GM12878 (cell line): ENCODE results near the gene GABRB1. TPM values are rescaled to one million over a fixed set of nuclear protein-coding genes. Genes with fewer than 3 reads are reported as not detected.

Experiments used
- ATAC-seq: fragments of 200-7000 bp; cut with Tn5 transposase; 3 replicates; pipeline ENCODE4 v1.9.1; 2020; ENCODE audit warnings: mild to moderate bottlenecking, moderate library complexity
- BruUV-seq: library from RNA; stranded (reverse); fragments of 400-500 nt; replicated peaks from 2 replicates; lab custom pipeline; 2021; lab: Mats Ljungman, UMichigan
- CTCF ChIA-PET: fragments of 300-600 bp; sonication (Branson Sonifier 250); formaldehyde crosslinking; extraction: SDS; loops from one replicate; lab custom pipeline; 2021; ENCODE audit warnings: inconsistent platforms; lab: Yijun Ruan, JAX
- POLR2A ChIA-PET: fragments of 350-600 bp; formaldehyde crosslinking; extraction: SDS; loops from one replicate; lab custom pipeline; 2021; ENCODE audit warnings: inconsistent platforms; lab: Charles Lee
- RAD21 ChIA-PET: fragments of 300-600 bp; sonication (Branson Sonifier 250); formaldehyde crosslinking; loops from one replicate; lab custom pipeline; 2023; ENCODE audit warnings: antibody characterized with exemption; ENCODE audit not compliant: unreplicated experiment; lab: Charles Lee
- SMC1A ChIA-PET: fragments of 300-600 bp; sonication (Branson Sonifier 250); formaldehyde crosslinking; loops from one replicate; lab custom pipeline; 2023; ENCODE audit not compliant: unreplicated experiment, uncharacterized antibody; lab: Charles Lee
- DNase-seq: peaks from one replicate; pipeline ENCODE4 v3.0.0-alpha.2; 2011; ENCODE audit warnings: low read depth, low spot score
- FAIRE-seq: peaks from 3 replicates; lab custom pipeline; 2011; peaks lifted over from hg19 to GRCh38; lab: Jason Lieb, UNC
- H2AFZ ChIP-seq: 2 replicates; pipeline ENCODE4 v1.6.0; 2011; ENCODE audit warnings: low read depth, low read length, control low read depth; ENCODE audit not compliant: control insufficient read depth
- H3K27ac ChIP-seq: 2 replicates; pipeline ENCODE4 v1.5.1; 2011; ENCODE audit warnings: control low read depth; ENCODE audit not compliant: control insufficient read depth, insufficient read depth
- H3K27me3 ChIP-seq, 2 experiments: replicated peaks in 1 of 2; 2 replicates each; pipeline versions ENCODE4 v1.6.0 to v1.6.1; 2011; ENCODE audit warnings: low read length in 1 of 2; ENCODE audit not compliant: control insufficient read depth in 2 of 2, insufficient read depth in 2 of 2
- H3K36me3 ChIP-seq, 2 experiments: 2 replicates each; pipeline ENCODE4 v1.5.1; 2011; ENCODE audit warnings: low read length in 1 of 2; ENCODE audit not compliant: control insufficient read depth in 2 of 2, insufficient read depth in 2 of 2
- H3K4me1 ChIP-seq: 2 replicates; pipeline ENCODE4 v1.6.1; 2011; ENCODE audit warnings: mild to moderate bottlenecking, low read length, moderate library complexity, mixed read lengths; ENCODE audit not compliant: control insufficient read depth, insufficient read depth
- H3K4me2 ChIP-seq: 2 replicates; pipeline ENCODE4 v1.6.0; 2011; ENCODE audit warnings: control low read depth; ENCODE audit not compliant: control insufficient read depth, insufficient read depth
- H3K4me3 ChIP-seq: fragments of 200-600 bp; sonication (generic); 2 replicates; pipeline ENCODE4 v1.5.1; 2016
- H3K79me2 ChIP-seq: 2 replicates; pipeline ENCODE4 v1.6.0; 2011; ENCODE audit warnings: low read length; ENCODE audit not compliant: control insufficient read depth, insufficient read depth
- H3K9ac ChIP-seq: 2 replicates; pipeline ENCODE4 v1.8.0; 2011; ENCODE audit warnings: low read length, control low read depth, mixed read lengths; ENCODE audit not compliant: control insufficient read depth, insufficient read depth
- H3K9me3 ChIP-seq: replicated peaks from 3 replicates; pipeline ENCODE4 v1.5.1; 2011; ENCODE audit warnings: mild to moderate bottlenecking, low read length; ENCODE audit not compliant: control insufficient read depth, insufficient read depth
- H4K20me1 ChIP-seq: 2 replicates; pipeline ENCODE4 v1.6.0; 2011; ENCODE audit not compliant: control insufficient read depth, insufficient read depth
- CHD2 ChIP-seq: IDR thresholded peaks from 2 replicates; pipeline ENCODE4 v1.6.1; 2011; ENCODE audit warnings: low read depth, low read length, improper control_type of control experiment, borderline replicate concordance
- CREB1 ChIP-seq: IDR thresholded peaks from 2 replicates; pipeline ENCODE4 v1.6.1; 2012; ENCODE audit warnings: low read depth, mild to moderate bottlenecking, inconsistent platforms
- CTCF ChIP-seq, 3 experiments: IDR thresholded peaks in 2 of 3; conservative IDR thresholded peaks in 1 of 3; 2 replicates each; pipeline ENCODE4 v1.5.1; 2011; ENCODE audit warnings: low read depth in 3 of 3, low read length in 3 of 3, mild to moderate bottlenecking in 3 of 3, control low read depth in 2 of 3, moderate library complexity in 2 of 3, inconsistent platforms in 1 of 3, mixed read lengths in 1 of 3; ENCODE audit not compliant: control insufficient read depth in 2 of 3, insufficient read depth in 1 of 3; ENCODE audit errors: extremely low read depth in 1 of 3
- ELK1 ChIP-seq: IDR thresholded peaks from 2 replicates; pipeline ENCODE4 v1.6.1; 2012; ENCODE audit warnings: low read depth, low read length, improper control_type of control experiment
- FOS ChIP-seq: IDR thresholded peaks from 3 replicates; pipeline ENCODE4 v1.6.1; 2011; ENCODE audit warnings: borderline replicate concordance; ENCODE audit not compliant: insufficient read length; ENCODE audit errors: extremely low read depth
- KDM1A ChIP-seq: fragments of 200-600 bp; sonication (generic); IDR thresholded peaks from 2 replicates; pipeline ENCODE4 v1.6.1; 2016; ENCODE audit warnings: borderline replicate concordance
- LARP7 ChIP-seq: fragments of 450-650 bp; IDR thresholded peaks from 2 replicates; pipeline ENCODE4 v1.6.1; 2017; ENCODE audit warnings: mild to moderate bottlenecking
- NFYA ChIP-seq: IDR thresholded peaks from 2 replicates; pipeline ENCODE4 v1.6.1; 2011; ENCODE audit warnings: low read depth, mild to moderate bottlenecking, low read length, improper control_type of control experiment, borderline replicate concordance
- PML ChIP-seq: IDR thresholded peaks from 2 replicates; pipeline ENCODE4 v1.6.1; 2012; ENCODE audit warnings: low read length, inconsistent platforms
- POLR2AphosphoS2 ChIP-seq: IDR thresholded peaks from 2 replicates; pipeline ENCODE4 v1.6.1; 2011; ENCODE audit warnings: low read depth, mild to moderate bottlenecking, low read length, improper control_type of control experiment, moderate library complexity
- POLR2AphosphoS5 ChIP-seq: IDR thresholded peaks from 2 replicates; pipeline ENCODE4 v1.6.1; 2011; ENCODE audit warnings: mild to moderate bottlenecking, low read length, inconsistent platforms
- RAD21 ChIP-seq: IDR thresholded peaks from 2 replicates; pipeline ENCODE4 v1.6.1; 2011; ENCODE audit warnings: mild to moderate bottlenecking, low read depth, low read length, moderate library complexity; ENCODE audit not compliant: insufficient read depth
- RCOR1 ChIP-seq: conservative IDR thresholded peaks from 2 replicates; pipeline ENCODE4 v1.6.1; 2012; ENCODE audit warnings: low read depth, low read length, improper control_type of control experiment
- RUNX3 ChIP-seq: IDR thresholded peaks from 2 replicates; pipeline ENCODE4 v1.6.1; 2012; ENCODE audit warnings: low read length, inconsistent platforms
- SMARCA5 ChIP-seq: fragments of 450-650 bp; IDR thresholded peaks from 2 replicates; pipeline ENCODE4 v1.6.1; 2017; ENCODE audit warnings: mild to moderate bottlenecking
- SRF ChIP-seq, 2 experiments: IDR thresholded peaks; 2 replicates each; pipeline ENCODE4 v1.6.1; 2011; ENCODE audit warnings: low read depth in 2 of 2, low read length in 2 of 2, mild to moderate bottlenecking in 1 of 2, moderate library complexity in 1 of 2
- USF2 ChIP-seq: IDR thresholded peaks from 2 replicates; pipeline ENCODE4 v1.6.1; 2011; ENCODE audit warnings: low read depth, low read length, improper control_type of control experiment, borderline replicate concordance
- WGBS: methylation state at CpG from one replicate; pipeline ENCODE4 v1.1.6; 2016; ENCODE audit warnings: low lambda C conversion rate; ENCODE audit not compliant: insufficient replicate concordance, insufficient coverage; ENCODE audit errors: missing lambda C conversion rate; 5-methylcytosine and 5-hydroxymethylcytosine counted together
- in situ Hi-C: fragments of 300-500 bp; cut with MboI; formaldehyde crosslinking; loops from 9 replicates; pipeline ENCODE4 v1.14.3; 2018; ENCODE audit warnings: mixed read lengths
- intact Hi-C: fragments of 100-400 bp; cut with micrococcal nuclease; formaldehyde crosslinking; loops from one replicate; pipeline ENCODE4 v1.14.2; 2022; ENCODE audit not compliant: unreplicated experiment
- polyA plus RNA-seq, 11 experiments: library from polyadenylated mRNA; depleted of rRNA in 4 of 11; unstranded in 6 of 11; stranded (reverse) in 5 of 11; fragments of >200 nt; fragmentation: Nextera tagmentation in 4 of 11; fragmentation: Illumina TruSeq in 1 of 11; extraction: Ambion mirVana in 4 of 11; extraction: Trizol in 1 of 11; gene quantifications; 1 replicate in 1 of 11; 2 replicates in 10 of 11; pipeline versions ENCODE4 v1.2.1 to v1.2.3, GENCODE V29; 2011 to 2016; ENCODE audit warnings: inconsistent platforms in 2 of 11, missing spikeins in 2 of 11, low read depth in 1 of 11
- total RNA-seq, 4 experiments: library from RNA; depleted of rRNA in 3 of 4; stranded (reverse); fragments of >200 nt in 3 of 4; fragmentation: Illumina TruSeq in 1 of 4; extraction: Trizol in 1 of 4; gene quantifications; 2 replicates each; pipeline versions ENCODE4 v1.2.1 to v1.2.3, GENCODE V29; 2013 to 2021

GABRB1 gene
- total and polyA plus RNA-seq, 10 of the 15 experiments (the other 5 are each of a cell fraction or from before 2014, with no cell fraction given) = 0.13 to 0.92 TPM; not detected in 8

- TF ChIP-seq SRF (IDR thresholded peaks at IDR 0.05; ENCODE audit: low read depth in 2 of 2, low read length in 2 of 2) (no peak), USF2 (no peak), SMARCA5 (no peak), LARP7 (no peak), PML (no peak), CREB1 (no peak), POLR2AphosphoS5 (no peak), NFYA (no peak), KDM1A (no peak), CHD2 (no peak), RAD21 (no peak)
Measured at GRCh38 chr4:47239649-47240048, 208.3 kb downstream of the GABRB1 start (continued).

- Histone ChIP-seq H3K4me2 (no peak overlapping the region), H3K79me2 (no peaks in the 10 kb centered on the region), H3K27me3 (no peaks in the 10 kb centered on the region; a peak in 2 of 4 replicates), H3K9ac (no peak overlapping the region), H3K9me3 (no peaks in the 10 kb centered on the region), H2AFZ (no peak overlapping the region), H3K27ac (no peak overlapping the region), H3K4me3 (no peak overlapping the region), H3K4me1 (no peaks in the 10 kb centered on the region), H4K20me1 (no peaks in the 10 kb centered on the region), H3K36me3 (no peaks in the 10 kb centered on the region)
- in situ Hi-C loops = no loop called here
- ATAC-seq (no peak), FAIRE-seq (no peak), DNase-seq (no peak)
- SMC1A ChIA-PET = no interaction called here
- CTCF ChIA-PET = no interaction called here
- intact Hi-C loops = no loop called here
- POLR2A ChIA-PET = no interaction called here
- 14% methylated on average over 8 of the region's 9 CpGs for WGBS
- TF ChIP-seq RUNX3 (no peak), FOS (no peak), POLR2AphosphoS2 (no peak), RCOR1 (no peak), CTCF (IDR thresholded peaks at IDR 0.05 in 2 of 3, conservative IDR thresholded peaks at IDR 0.05 in 1 of 3; ENCODE audit: control insufficient read depth in 2 of 3, extremely low read depth in 1 of 3, insufficient read depth in 1 of 3, low read depth in 3 of 3, low read length in 3 of 3) (no peak), ELK1 (no peak)
- RAD21 ChIA-PET = no interaction called here
- BruUV-seq = no TSS peak
Measured at GRCh38 chr4:47251348-47252135, 220.2 kb downstream of the GABRB1 start.
